Tibial nerve (tissue), 4 donors: ENCODE measurements around the gene UBE2N.

Source experiments
- CTCF ChIP-seq, 5 experiments: fragments of 200-600 bp in 3 of 5; fragments of 450-650 bp in 2 of 5; sonication (generic) in 3 of 5; IDR thresholded peaks; one replicate each; pipeline ENCODE4 v1.5.1; 2016 to 2019; ENCODE audit warnings: antibody characterized with exemption in 5 of 5, mild to moderate bottlenecking in 3 of 5, moderate library complexity in 2 of 5
- EP300 ChIP-seq, 2 donors: sonication (generic); formaldehyde crosslinking; IDR thresholded peaks; one replicate each; pipeline ENCODE4 v1.6.1; 2017; ENCODE audit warnings: antibody characterized with exemption in 2 of 2, mild to moderate bottlenecking in 1 of 2
- POLR2A ChIP-seq, 2 donors: fragments of 450-650 bp; IDR thresholded peaks; one replicate each; pipeline ENCODE4 v1.6.1; 2017; ENCODE audit warnings: antibody characterized with exemption in 2 of 2, mild to moderate bottlenecking in 2 of 2, moderate library complexity in 2 of 2

GRCh38 chr12:93461503-93461902 lies 19.8 kb upstream of the UBE2N start:
- no peak for TF ChIP-seq POLR2A (IDR thresholded peaks at IDR 0.05)
- no peak for TF ChIP-seq CTCF (IDR thresholded peaks at IDR 0.05)
- TF ChIP-seq EP300 (IDR thresholded peaks at IDR 0.05) = no peak
